ENCODE results near the gene WDR38. TPM values are rescaled to one million over a fixed set of nuclear protein-coding genes. Genes with fewer than 3 reads are reported as not detected.
"Not testable (repeated sequence)": the region's sequence is repeated elsewhere in the genome, so short reads cannot be mapped to it uniquely, and the experiment has no call there.

Gene WDR38
- total RNA-seq, 1 experiment from 2014 or later: not detected

DNA sequence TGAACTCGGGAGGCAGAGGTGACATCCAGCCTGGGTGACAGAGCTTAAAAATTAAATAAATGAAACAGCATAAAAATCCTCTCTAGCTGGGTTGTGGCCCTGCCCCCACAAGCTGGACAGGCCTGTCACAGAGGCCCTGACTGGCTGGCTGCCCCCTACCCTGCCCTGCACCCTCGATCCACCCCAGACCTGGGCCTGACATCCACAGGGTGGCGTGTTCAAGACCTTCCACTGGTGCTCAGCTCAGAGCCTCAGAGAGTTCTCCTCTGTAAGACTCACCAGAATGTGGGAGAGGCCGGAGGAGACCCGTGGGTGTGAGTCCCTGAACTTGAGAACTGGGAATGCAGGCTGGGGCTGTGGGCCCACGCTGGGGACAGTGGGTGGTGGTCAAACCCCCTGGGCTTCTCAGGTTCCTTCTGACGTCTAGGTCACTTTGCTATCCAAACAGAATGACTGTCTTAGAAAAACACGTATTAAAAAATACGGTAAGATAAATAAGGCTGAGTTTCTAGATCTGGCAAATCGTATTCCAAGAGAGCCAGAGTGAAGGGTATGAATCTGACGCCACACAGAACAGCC lies 9.7 kb upstream of the WDR38 start:
- Histone ChIP-seq H3K4me3 (ENCODE audit: insufficient read depth, low read depth, low read length) (no peak overlapping the region), H3K36me3 (replicated peaks; ENCODE audit: control insufficient read depth, insufficient read depth, low read length) (no peaks in the 10 kb centered on the region), H3K27me3 (ENCODE audit: control insufficient read depth, insufficient read depth, low read length) (no peaks in the 10 kb centered on the region)
- peak; percentile 25 for DNase-seq

- no peak for DNase-seq
- Histone ChIP-seq H3K27me3 (ENCODE audit: control insufficient read depth, insufficient read depth, low read length) (no peaks in the 10 kb centered on the region), H3K36me3 (replicated peaks; ENCODE audit: control insufficient read depth, insufficient read depth, low read length) (no peaks in the 10 kb centered on the region), H3K4me3 (ENCODE audit: insufficient read depth, low read depth, low read length) (no peak overlapping the region)
Observed at GRCh38 chr9:124844291-124844690, 9.0 kb upstream of the WDR38 start.

DNA sequence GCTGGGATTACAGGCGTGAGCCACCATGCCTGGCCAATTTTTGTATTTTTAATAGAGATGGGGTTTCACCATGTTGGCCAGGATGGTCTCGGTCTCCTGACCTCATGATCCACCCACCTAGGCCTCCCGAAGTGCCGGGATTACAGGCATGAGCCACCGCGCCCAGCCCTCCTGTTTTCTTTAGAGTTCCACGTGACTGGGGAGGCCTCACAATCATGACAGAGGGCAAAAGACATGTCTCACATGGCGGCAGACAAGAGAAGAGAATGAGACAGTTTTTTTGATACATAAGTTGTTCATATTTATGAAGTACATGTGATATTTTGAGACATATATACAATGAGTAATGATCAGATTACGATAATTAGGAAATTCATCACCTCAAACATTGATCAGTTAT lies 6.8 kb upstream of the WDR38 start:
- not testable (repeated sequence) for DNase-seq; H3K27me3 ChIP-seq (ENCODE audit: control insufficient read depth, insufficient read depth, low read length); H3K36me3 ChIP-seq (replicated peaks; ENCODE audit: control insufficient read depth, insufficient read depth, low read length); H3K4me3 ChIP-seq (ENCODE audit: insufficient read depth, low read depth, low read length)

DNA sequence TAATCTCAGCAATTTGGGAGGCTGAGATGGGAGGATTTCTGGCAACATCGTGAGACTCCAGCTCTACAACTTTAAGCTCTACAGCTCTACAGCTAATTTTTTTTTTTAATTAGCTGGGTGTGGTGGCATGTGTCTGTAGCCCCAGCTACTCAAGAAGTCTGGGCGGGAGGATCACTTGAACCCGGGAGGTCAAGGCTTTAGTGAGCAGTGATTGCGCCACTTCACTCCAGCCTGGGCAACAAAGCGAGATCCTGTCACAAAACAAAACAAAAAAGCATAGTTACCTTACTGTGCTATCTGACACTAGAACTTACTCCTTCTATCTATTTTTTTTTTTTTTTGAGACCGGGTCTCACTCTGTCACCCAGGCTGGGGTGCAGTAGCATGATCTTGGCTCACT lies 6.3 kb upstream of the WDR38 start:
- Histone ChIP-seq H3K36me3 (replicated peaks; ENCODE audit: control insufficient read depth, insufficient read depth, low read length) (no peaks in the 10 kb centered on the region), H3K27me3 (ENCODE audit: control insufficient read depth, insufficient read depth, low read length) (no peaks in the 10 kb centered on the region)
- DNase-seq: no peak

DNA sequence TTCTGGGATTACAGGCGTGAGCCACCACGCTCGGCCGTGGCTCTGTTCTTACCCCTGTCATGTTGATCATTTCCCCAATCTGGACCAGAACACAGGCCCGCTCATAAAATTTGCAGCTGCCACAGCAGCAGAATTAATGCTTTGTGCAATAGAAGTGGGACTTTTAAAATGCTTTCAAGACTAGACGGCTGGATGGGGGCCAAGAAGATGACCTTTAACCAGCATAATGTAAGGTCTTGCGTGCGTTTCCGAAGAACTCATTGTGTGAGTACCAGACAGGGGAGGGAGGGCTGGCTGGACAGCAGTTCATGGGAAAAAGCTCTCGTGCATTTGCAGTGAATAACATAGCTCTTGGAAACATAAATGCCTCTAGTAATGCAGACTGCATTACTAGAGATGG lies 3.5 kb upstream of the WDR38 start:
- no peaks in the 10 kb centered on the region for H3K36me3 ChIP-seq (replicated peaks; ENCODE audit: control insufficient read depth, insufficient read depth, low read length)
- peaks cover 1% of the 10 kb centered on the region; the same call in 1 of the 2 replicates for H3K27me3 ChIP-seq (ENCODE audit: control insufficient read depth, insufficient read depth, low read length)
- H3K4me3 ChIP-seq (ENCODE audit: insufficient read depth, low read depth, low read length): no peak overlapping the region
- no peak for DNase-seq

More for the DNA sequence above, 6.3 kb upstream of the WDR38 start:
- H3K4me3 ChIP-seq (ENCODE audit: insufficient read depth, low read depth, low read length): no peak overlapping the region

GRCh38 chr9:124852121-124852828 lies 985 bp upstream of the WDR38 start:
- peaks cover 2% of the 10 kb centered on the region; the same call in 1 of the 2 replicates for H3K36me3 ChIP-seq (replicated peaks; ENCODE audit: control insufficient read depth, insufficient read depth, low read length)
- DNase-seq: no peak
- H3K4me3 ChIP-seq (ENCODE audit: insufficient read depth, low read depth, low read length): no peak overlapping the region
- H3K27me3 ChIP-seq (ENCODE audit: control insufficient read depth, insufficient read depth, low read length): peaks cover 1% of the 10 kb centered on the region; the same call in 1 of the 2 replicates

GRCh38 chr9:124853605-124854143 lies 414 bp downstream of the WDR38 start:
- peaks cover 1% of the 10 kb centered on the region; the same call in 1 of the 2 replicates for H3K27me3 ChIP-seq (ENCODE audit: control insufficient read depth, insufficient read depth, low read length)
- DNase-seq: no peak
- peaks cover 14% of the 10 kb centered on the region for H3K36me3 ChIP-seq (replicated peaks; ENCODE audit: control insufficient read depth, insufficient read depth, low read length)
- peak overlapping the region; percentile 53; the same call in 1 of the 2 replicates for H3K4me3 ChIP-seq (ENCODE audit: insufficient read depth, low read depth, low read length)

DNA sequence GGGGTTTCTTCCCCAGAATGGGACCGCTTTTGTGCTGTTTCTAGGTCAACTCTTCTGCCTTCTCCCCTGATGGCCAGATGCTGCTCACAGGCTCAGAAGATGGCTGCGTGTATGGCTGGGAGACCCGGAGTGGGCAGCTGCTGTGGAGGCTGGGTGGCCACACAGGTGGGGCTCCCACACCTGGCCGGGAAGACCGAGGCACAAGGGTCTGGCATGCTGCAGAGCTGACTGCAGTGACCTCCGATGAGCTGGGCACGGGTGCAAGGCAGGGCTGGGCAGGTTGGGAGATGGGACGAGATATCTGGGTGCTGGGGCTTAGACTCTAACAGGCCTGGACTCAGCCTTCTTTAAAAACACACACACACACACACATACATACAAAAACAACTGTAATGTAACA lies 901 bp downstream of the WDR38 start:
- DNase-seq: no peak
- H3K27me3 ChIP-seq (ENCODE audit: control insufficient read depth, insufficient read depth, low read length): peaks cover 1% of the 10 kb centered on the region; the same call in 1 of the 2 replicates
- no peak overlapping the region for H3K4me3 ChIP-seq (ENCODE audit: insufficient read depth, low read depth, low read length)
- H3K36me3 ChIP-seq (replicated peaks; ENCODE audit: control insufficient read depth, insufficient read depth, low read length): peaks cover 18% of the 10 kb centered on the region

- Histone ChIP-seq H3K4me3 (ENCODE audit: insufficient read depth, low read depth, low read length) (no peak overlapping the region), H3K27me3 (ENCODE audit: control insufficient read depth, insufficient read depth, low read length) (peaks cover 1% of the 10 kb centered on the region; the same call in 1 of the 2 replicates), H3K36me3 (replicated peaks; ENCODE audit: control insufficient read depth, insufficient read depth, low read length) (peaks cover 24% of the 10 kb centered on the region)
- no peak for DNase-seq
Observed at GRCh38 chr9:124854822-124855221, 1.6 kb downstream of the WDR38 start.

DNA sequence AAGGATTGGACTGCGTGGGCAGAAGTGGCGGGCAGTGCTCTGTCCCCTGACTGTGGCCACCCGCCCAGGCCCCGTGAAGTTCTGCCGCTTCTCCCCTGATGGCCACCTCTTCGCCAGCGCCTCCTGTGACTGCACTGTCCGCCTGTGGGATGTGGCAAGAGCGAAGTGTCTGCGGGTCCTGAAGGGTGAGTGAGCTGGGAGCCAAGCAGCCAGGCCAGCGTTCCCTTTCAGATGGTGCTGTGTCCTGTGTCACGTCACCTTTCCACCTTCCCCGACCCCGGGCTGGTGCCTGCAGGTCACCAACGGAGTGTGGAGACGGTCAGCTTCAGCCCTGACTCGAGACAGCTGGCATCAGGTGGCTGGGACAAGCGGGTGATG lies 2.3 kb downstream of the WDR38 start:
- Histone ChIP-seq H3K4me3 (ENCODE audit: insufficient read depth, low read depth, low read length) (no peak overlapping the region), H3K36me3 (replicated peaks; ENCODE audit: control insufficient read depth, insufficient read depth, low read length) (peaks cover 32% of the 10 kb centered on the region), H3K27me3 (ENCODE audit: control insufficient read depth, insufficient read depth, low read length) (peaks cover 1% of the 10 kb centered on the region; the same call in 1 of the 2 replicates)
- DNase-seq: no peak

GRCh38 chr9:124855944-124856765 lies 2.9 kb downstream of the WDR38 start:
- DNase-seq: peak; percentile 91
- Histone ChIP-seq H3K4me3 (ENCODE audit: insufficient read depth, low read depth, low read length) (no peak overlapping the region), H3K36me3 (replicated peaks; ENCODE audit: control insufficient read depth, insufficient read depth, low read length) (peaks cover 38% of the 10 kb centered on the region), H3K27me3 (ENCODE audit: control insufficient read depth, insufficient read depth, low read length) (peaks cover 1% of the 10 kb centered on the region; the same call in 1 of the 2 replicates)

DNA sequence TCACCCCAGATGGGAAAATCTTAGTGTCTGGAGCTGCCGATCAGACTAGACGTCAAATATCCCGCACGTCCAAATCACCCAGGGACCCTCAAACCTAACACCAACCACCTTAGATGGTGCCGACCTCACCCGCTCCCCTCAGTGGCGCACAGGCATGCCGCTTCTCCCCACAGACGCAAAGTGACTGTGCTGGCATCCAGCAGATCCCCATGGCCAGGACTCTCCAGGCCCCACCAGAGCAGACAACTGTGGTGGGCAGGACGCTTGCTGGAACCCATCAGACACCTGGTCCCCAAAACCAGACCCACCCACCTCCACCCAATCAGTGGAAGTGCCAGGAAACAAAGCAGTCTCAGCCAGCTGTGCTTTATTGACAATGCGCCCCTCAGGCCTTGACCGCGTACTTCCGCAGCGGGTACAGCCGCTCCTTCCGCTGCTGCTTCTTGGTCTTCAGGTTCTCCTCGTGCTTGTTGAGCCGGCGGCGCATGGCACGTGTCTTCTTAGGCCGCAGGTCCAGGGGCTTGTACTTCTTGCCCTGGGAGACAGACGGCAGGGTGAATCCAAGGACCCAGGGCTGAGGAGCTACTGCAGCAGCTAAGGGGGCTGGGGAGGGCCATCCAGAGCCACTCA lies 4.4 kb downstream of the WDR38 start:
- Histone ChIP-seq H3K27me3 (ENCODE audit: control insufficient read depth, insufficient read depth, low read length) (peaks cover 1% of the 10 kb centered on the region; the same call in 1 of the 2 replicates), H3K36me3 (replicated peaks; ENCODE audit: control insufficient read depth, insufficient read depth, low read length) (peaks cover 38% of the 10 kb centered on the region), H3K4me3 (ENCODE audit: insufficient read depth, low read depth, low read length) (no peak overlapping the region)
- no peak for DNase-seq

- peak; percentile 45 for DNase-seq
- peaks cover under 1% of the 10 kb centered on the region; the same call in 1 of the 2 replicates for H3K27me3 ChIP-seq (ENCODE audit: control insufficient read depth, insufficient read depth, low read length)
Observed at GRCh38 chr9:124858330-124859046, 5.2 kb downstream of the WDR38 start.

More at GRCh38 chr9:124858330-124859046, 5.2 kb downstream of the WDR38 start:
- Histone ChIP-seq H3K36me3 (replicated peaks; ENCODE audit: control insufficient read depth, insufficient read depth, low read length) (peaks cover 38% of the 10 kb centered on the region), H3K4me3 (ENCODE audit: insufficient read depth, low read depth, low read length) (no peak overlapping the region)
